GM13976 (cell line): ENCODE data around the gene NYAP2.

Source experiments
- DNase-seq: peaks from one replicate; pipeline ENCODE4 v3.0.0; 2012; ENCODE audit warnings: low spot score
- CTCF ChIP-seq: IDR thresholded peaks from 2 replicates; pipeline ENCODE4 v1.5.1; 2012; ENCODE audit warnings: borderline replicate concordance, mild to moderate bottlenecking; ENCODE audit not compliant: insufficient read depth; ENCODE audit errors: extremely low read depth, missing control alignments, control extremely low read depth
- in situ Hi-C: fragments of 300-500 bp; cut with MboI; formaldehyde crosslinking; loops from one replicate; pipeline ENCODE4 v1.12.0; 2022; ENCODE audit warnings: low sequenced_read_pairs, mixed read lengths, inconsistent platforms; ENCODE audit not compliant: unreplicated experiment

NYAP2 gene

GRCh38 chr2:225600865-225601264 is 201.4 kb downstream of the NYAP2 start:
- no peak for TF ChIP-seq CTCF
- in situ Hi-C loops, result no loop called here
- no peak for DNase-seq

- DNase-seq, result no peak
- TF ChIP-seq CTCF, result no peak
- in situ Hi-C loops, result no loop called here
These were observed 202.7 kb downstream of the NYAP2 start for GRCh38 chr2:225602205-225602604.

- in situ Hi-C loops, result no loop called here
- TF ChIP-seq CTCF, result no peak
- no peak for DNase-seq
These were observed 208.6 kb downstream of the NYAP2 start for GRCh38 chr2:225608136-225608535.

- in situ Hi-C loops, result no loop called here
- DNase-seq, result no peak
- TF ChIP-seq CTCF, result no peak
These were observed 213.1 kb downstream of the NYAP2 start for GRCh38 chr2:225612636-225613035.

GRCh38 chr2:225614915-225615314 is 215.4 kb downstream of the NYAP2 start:
- TF ChIP-seq CTCF, result no peak
- no peak for DNase-seq
- in situ Hi-C loops, result no loop called here

GRCh38 chr2:225615514-225615913 is 216.0 kb downstream of the NYAP2 start:
- in situ Hi-C loops, result no loop called here
- no peak for TF ChIP-seq CTCF
- DNase-seq, result no peak

- no peak for DNase-seq
- in situ Hi-C loops, result no loop called here
- TF ChIP-seq CTCF, result no peak
These were observed 216.9 kb downstream of the NYAP2 start for GRCh38 chr2:225616372-225616771.
